BE2C (cell line): Measurements from ENCODE around the gene CLIP4.

ENCODE experiments used
- DNase-seq: peaks from one replicate; pipeline ENCODE4 v3.0.0-alpha.2; 2020
- H3K27me3 ChIP-seq: fragments of 250-450 bp; sonication (Bioruptor Pico); 2 replicates; pipeline ENCODE4 v1.5.1; 2020; ENCODE audit warnings: mild to moderate bottlenecking
- H3K36me3 ChIP-seq: fragments of 250-450 bp; sonication (Bioruptor Pico); 2 replicates; pipeline ENCODE4 v1.5.1; 2020; ENCODE audit warnings: mild to moderate bottlenecking
- H3K4me1 ChIP-seq: fragments of 250-450 bp; sonication (Bioruptor Pico); 2 replicates; pipeline ENCODE4 v1.5.1; 2020
- H3K4me3 ChIP-seq: 2 replicates; pipeline ENCODE4 v1.5.1; 2011; ENCODE audit warnings: low read depth, low read length
- H3K9me3 ChIP-seq: fragments of 250-450 bp; sonication (Bioruptor Pico); 2 replicates; pipeline ENCODE4 v1.5.1; 2020
- CTCF ChIP-seq: IDR thresholded peaks from 2 replicates; pipeline ENCODE4 v1.5.1; 2012; ENCODE audit warnings: mild to moderate bottlenecking, low read depth, low read length

The CLIP4 gene

DNA sequence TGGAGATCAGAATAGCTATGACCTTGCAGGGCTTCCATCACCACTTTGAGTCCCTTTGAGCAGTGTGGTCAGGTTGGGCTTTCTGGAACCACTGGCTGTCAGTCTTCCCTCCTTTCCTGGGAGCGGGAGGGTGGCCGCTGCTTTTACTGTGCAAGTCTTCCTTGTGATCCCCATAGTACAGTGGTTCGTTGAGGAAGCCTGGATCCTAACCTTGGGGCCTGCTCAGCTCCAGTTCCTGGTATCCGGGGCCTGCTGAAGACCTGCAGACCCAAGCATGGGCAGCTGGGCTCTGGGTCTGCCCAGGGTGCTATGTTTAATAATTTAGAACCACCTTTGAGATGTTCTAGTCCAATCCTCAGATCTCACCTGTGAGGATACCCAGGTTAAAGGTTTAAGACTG is 104.2 kb downstream of the CLIP4 start:
- Histone ChIP-seq H3K4me1 (peaks cover 8% of the 10 kb centered on the region), H3K9me3 (no peaks in the 10 kb centered on the region), H3K4me3 (no peak overlapping the region), H3K27me3 (no peaks in the 10 kb centered on the region), H3K36me3 (no peaks in the 10 kb centered on the region)
- DNase-seq, result no peak
- no peak for TF ChIP-seq CTCF

DNA sequence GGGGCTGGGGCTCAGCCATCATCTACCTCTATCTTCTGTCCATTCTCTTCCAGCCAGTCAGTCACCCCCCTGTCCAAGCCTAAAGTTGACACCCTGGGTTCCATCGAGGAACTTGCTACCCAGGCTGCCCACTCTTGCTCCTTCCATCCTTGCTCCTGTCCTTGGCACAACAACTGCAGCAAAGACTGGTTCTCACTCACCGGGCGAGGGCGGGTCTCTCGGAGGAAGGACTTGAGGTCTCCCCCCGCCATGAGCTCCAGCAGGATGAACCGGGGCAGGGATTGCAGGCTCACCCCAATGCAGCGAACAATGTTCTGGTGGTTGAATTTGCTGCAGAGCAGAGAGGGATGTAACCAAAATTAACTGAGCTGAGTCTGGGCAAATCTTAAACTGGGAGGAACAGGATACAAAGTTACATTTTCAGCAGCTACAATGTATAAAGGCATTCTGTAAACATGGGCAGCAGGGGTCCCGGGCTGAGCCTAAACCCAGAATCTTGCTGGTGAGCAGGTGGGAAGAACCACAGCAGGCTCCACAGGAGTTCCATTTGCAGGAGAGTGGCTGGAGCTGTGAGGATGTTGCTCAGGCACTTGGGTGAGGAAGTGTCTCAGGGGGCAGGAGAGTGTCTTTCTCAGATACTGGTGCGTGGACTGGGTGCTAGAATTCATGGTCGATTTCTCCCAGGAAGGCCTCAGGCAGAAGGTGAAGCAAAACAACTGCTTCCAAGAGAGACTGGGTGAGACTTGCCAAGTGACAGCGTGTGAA is 105.5 kb downstream of the CLIP4 start:
- H3K4me3 ChIP-seq, result no peak overlapping the region
- H3K9me3 ChIP-seq, result no peaks in the 10 kb centered on the region
- DNase-seq, result no peak
- no peaks in the 10 kb centered on the region for H3K27me3 ChIP-seq
- TF ChIP-seq CTCF, result no peak
- H3K36me3 ChIP-seq, result no peaks in the 10 kb centered on the region
- H3K4me1 ChIP-seq, result peaks cover 14% of the 10 kb centered on the region

- DNase-seq, result no peak
- Histone ChIP-seq H3K4me1 (peaks cover 25% of the 10 kb centered on the region), H3K9me3 (no peaks in the 10 kb centered on the region), H3K4me3 (no peak overlapping the region), H3K27me3 (no peaks in the 10 kb centered on the region), H3K36me3 (no peaks in the 10 kb centered on the region)
- TF ChIP-seq CTCF, result no peak
These were observed 107.4 kb downstream of the CLIP4 start for GRCh38 chr2:29222381-29223179.

DNA sequence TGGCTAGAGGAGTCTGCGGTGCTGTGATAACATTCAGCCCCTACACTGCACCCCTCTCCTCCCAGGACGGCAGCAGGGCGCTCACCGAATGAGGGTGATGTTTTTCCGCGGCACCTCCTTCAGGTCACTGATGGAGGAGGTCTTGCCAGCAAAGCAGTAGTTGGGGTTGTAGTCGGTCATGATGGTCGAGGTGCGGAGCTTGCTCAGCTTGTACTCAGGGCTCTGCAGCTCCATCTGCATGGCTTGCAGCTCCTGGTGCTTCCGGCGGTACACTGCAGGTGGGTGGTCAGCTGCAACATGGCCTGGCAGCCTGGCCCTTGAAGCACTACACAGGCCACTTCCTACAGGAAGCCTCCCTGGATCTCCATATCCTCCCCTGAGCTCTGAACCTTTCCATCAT is 108.0 kb downstream of the CLIP4 start:
- H3K9me3 ChIP-seq, result no peaks in the 10 kb centered on the region
- H3K36me3 ChIP-seq, result no peaks in the 10 kb centered on the region
- no peak for DNase-seq
- no peak overlapping the region for H3K4me3 ChIP-seq
- no peaks in the 10 kb centered on the region for H3K27me3 ChIP-seq
- no peak for TF ChIP-seq CTCF
- peaks cover 29% of the 10 kb centered on the region for H3K4me1 ChIP-seq

- Histone ChIP-seq H3K4me1 (peaks cover 32% of the 10 kb centered on the region), H3K27me3 (no peaks in the 10 kb centered on the region), H3K9me3 (no peaks in the 10 kb centered on the region), H3K36me3 (no peaks in the 10 kb centered on the region), H3K4me3 (no peak overlapping the region)
- TF ChIP-seq CTCF, result no peak
- DNase-seq, result peak; percentile 50
These were observed 108.9 kb downstream of the CLIP4 start for GRCh38 chr2:29223851-29224692.
